K562 (cell line): Measurements from ENCODE around the gene PHLDA3. TPM values are rescaled to one million over a fixed set of nuclear protein-coding genes. Genes with fewer than 3 reads are reported as not detected.
A peak's percentile ranks its signal among the peaks of the same experiment; 100 is the strongest.

Experiments used
- ATF7 ChIP-seq: fragments of 450-650 bp; IDR thresholded peaks from 2 replicates; pipeline ENCODE4 v1.7.1; 2014; ENCODE audit warnings: mild to moderate bottlenecking, moderate library complexity
- BMI1 ChIP-seq: fragments of 150-350 bp; IDR thresholded peaks from 2 replicates; pipeline ENCODE4 v1.6.1; 2014; ENCODE audit warnings: low read length
- BRD4 ChIP-seq: fragments of 200-600 bp; sonication (generic); IDR thresholded peaks from 2 replicates; pipeline ENCODE4 v1.6.1; 2017; ENCODE audit warnings: inconsistent platforms
- NFE2 ChIP-seq: IDR thresholded peaks from 2 replicates; pipeline ENCODE4 v1.6.1; 2014; ENCODE audit warnings: antibody characterized with exemption, low read depth
- RAD21 ChIP-seq, 2 experiments: fragments of 250-450 bp in 1 of 2; fragments of 450-650 bp in 1 of 2; sonication (Bioruptor Pico) in 1 of 2; formaldehyde crosslinking in 1 of 2; IDR thresholded peaks in 1 of 2; conservative IDR thresholded peaks in 1 of 2; 2 replicates each; pipeline versions ENCODE4 v1.4.0 to v1.8.0; 2020 to 2022; ENCODE audit warnings: mild to moderate bottlenecking in 2 of 2, moderate library complexity in 1 of 2
- RCOR1 ChIP-seq, 2 experiments: IDR thresholded peaks; 2 replicates each; pipeline ENCODE4 v1.6.1; 2012; ENCODE audit warnings: low read depth in 2 of 2, low read length in 2 of 2, borderline replicate concordance in 1 of 2, improper control_type of control experiment in 1 of 2
- TCF3 ChIP-seq: sonication (generic); formaldehyde crosslinking; IDR thresholded peaks from 2 replicates; pipeline ENCODE4 v1.4.0; 2020; ENCODE audit warnings: mild to moderate bottlenecking, missing genetic modification reagents
- TEAD1 ChIP-seq, 2 experiments: fragments of 450-650 bp in 1 of 2; sonication (generic) in 1 of 2; formaldehyde crosslinking; IDR thresholded peaks; 2 replicates each; pipeline versions ENCODE4 v1.4.0 to v1.8.0; 2020 to 2022; ENCODE audit warnings: mild to moderate bottlenecking in 2 of 2, missing genetic modification reagents in 1 of 2
- TFAP4 ChIP-seq: sonication (generic); formaldehyde crosslinking; IDR thresholded peaks from 2 replicates; pipeline ENCODE4 v1.8.0; 2022; ENCODE audit warnings: missing genetic modification reagents, mild to moderate bottlenecking, moderate library complexity, borderline replicate concordance
- ZNF407 ChIP-seq: fragments of 450-650 bp; IDR thresholded peaks from 2 replicates; pipeline ENCODE4 v1.6.1; 2016; ENCODE audit warnings: low read depth
- ZNF57 ChIP-seq: fragments of 450-650 bp; formaldehyde crosslinking; IDR thresholded peaks from 2 replicates; pipeline ENCODE4 v1.4.0; 2020; ENCODE audit warnings: mild to moderate bottlenecking, moderate library complexity
- ZNF830 ChIP-seq: fragments of 250-450 bp; sonication (Bioruptor Pico); IDR thresholded peaks from 2 replicates; pipeline ENCODE4 v1.5.0; 2021; ENCODE audit warnings: mild to moderate bottlenecking
- polyA plus RNA-seq, 8 experiments: library from polyadenylated mRNA; depleted of rRNA in 4 of 8; stranded (reverse) in 5 of 8; unstranded in 3 of 8; fragments of >200 nt; fragmentation: Nextera tagmentation in 2 of 8; fragmentation: Illumina TruSeq in 1 of 8; extraction: Ambion mirVana in 2 of 8; extraction: Trizol in 1 of 8; gene quantifications; 2 replicates each; pipeline versions ENCODE4 v1.2.1 to v1.2.3, GENCODE V29; 2011 to 2014; ENCODE audit warnings: inconsistent platforms in 1 of 8, missing spikeins in 1 of 8
- total RNA-seq, 7 experiments: library from RNA; depleted of rRNA in 6 of 7; stranded (reverse); fragments of >200 nt in 6 of 7; fragmentation: Illumina TruSeq in 2 of 7; extraction: Trizol in 2 of 7; gene quantifications; 2 replicates each; pipeline versions ENCODE4 v1.2.1 to v1.2.3, GENCODE V29; 2011 to 2021; ENCODE audit warnings: low replicate concordance in 1 of 7
- TF ChIP-seq, protein P1 (sequence below): sonication (generic); formaldehyde crosslinking; IDR thresholded peaks from 2 replicates; pipeline ENCODE4 v1.8.1; 2023; ENCODE audit warnings: mild to moderate bottlenecking, missing genetic modification reagents
- TF ChIP-seq, protein P2 (sequence below): fragments of 200-800 bp; sonication (Bioruptor generic); IDR thresholded peaks from 2 replicates; pipeline ENCODE4 v1.6.1; 2017; ENCODE audit warnings: missing genetic modification characterization, missing compliant biosample characterization

The PHLDA3 gene
- total and polyA plus RNA-seq, 9 of the 15 experiments (the other 6 are each of a cell fraction or from before 2014, with no cell fraction given) = 0.11 to 0.27 TPM; not detected in 7

GRCh38 chr1:201456499-201457309 lies 12.3 kb downstream of the PHLDA3 start (continued):
- TF ChIP-seq ZNF407 (no peak), ZNF57 (CRISPR knock-in tag) (no peak), NFE2 (peak; percentile 44), ATF7 (peak; percentile 76; the same call in 1 of the 2 replicates), TCF3 (CRISPR knock-in tag) (peak; percentile 61; the same call in 1 of the 2 replicates), TFAP4 (CRISPR knock-in tag) (peak; percentile 27; the same call in 1 of the 2 replicates), RCOR1 (IDR thresholded peaks at IDR 0.05; ENCODE audit: borderline replicate concordance in 1 of 2, low read depth in 2 of 2, low read length in 2 of 2) (peak in 1 of 2 experiments; percentile 32; a peak in 1 of 4 replicates), BMI1 (no peak), TEAD1 (CRISPR knock-in tag; IDR thresholded peaks at IDR 0.05) (peak in 1 of 2 experiments; percentile 47; a peak in 1 of 4 replicates), RAD21 (CRISPR knock-in tag; conservative IDR thresholded peaks at IDR 0.05 in 1 of 2, IDR thresholded peaks at IDR 0.05 in 1 of 2) (peak in 1 of 2 experiments; percentile 28; a peak in 2 of 4 replicates), ZNF830 (no peak), BRD4 (0 out of 2 replicates have a peak, but pooled peaks have one; percentile 58)
- TF ChIP-seq, protein P1, sequence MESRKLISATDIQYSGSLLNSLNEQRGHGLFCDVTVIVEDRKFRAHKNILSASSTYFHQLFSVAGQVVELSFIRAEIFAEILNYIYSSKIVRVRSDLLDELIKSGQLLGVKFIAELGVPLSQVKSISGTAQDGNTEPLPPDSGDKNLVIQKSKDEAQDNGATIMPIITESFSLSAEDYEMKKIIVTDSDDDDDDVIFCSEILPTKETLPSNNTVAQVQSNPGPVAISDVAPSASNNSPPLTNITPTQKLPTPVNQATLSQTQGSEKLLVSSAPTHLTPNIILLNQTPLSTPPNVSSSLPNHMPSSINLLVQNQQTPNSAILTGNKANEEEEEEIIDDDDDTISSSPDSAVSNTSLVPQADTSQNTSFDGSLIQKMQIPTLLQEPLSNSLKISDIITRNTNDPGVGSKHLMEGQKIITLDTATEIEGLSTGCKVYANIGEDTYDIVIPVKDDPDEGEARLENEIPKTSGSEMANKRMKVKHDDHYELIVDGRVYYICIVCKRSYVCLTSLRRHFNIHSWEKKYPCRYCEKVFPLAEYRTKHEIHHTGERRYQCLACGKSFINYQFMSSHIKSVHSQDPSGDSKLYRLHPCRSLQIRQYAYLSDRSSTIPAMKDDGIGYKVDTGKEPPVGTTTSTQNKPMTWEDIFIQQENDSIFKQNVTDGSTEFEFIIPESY (CRISPR knock-in tag) = peak; percentile 78
- TF ChIP-seq, protein P2, sequence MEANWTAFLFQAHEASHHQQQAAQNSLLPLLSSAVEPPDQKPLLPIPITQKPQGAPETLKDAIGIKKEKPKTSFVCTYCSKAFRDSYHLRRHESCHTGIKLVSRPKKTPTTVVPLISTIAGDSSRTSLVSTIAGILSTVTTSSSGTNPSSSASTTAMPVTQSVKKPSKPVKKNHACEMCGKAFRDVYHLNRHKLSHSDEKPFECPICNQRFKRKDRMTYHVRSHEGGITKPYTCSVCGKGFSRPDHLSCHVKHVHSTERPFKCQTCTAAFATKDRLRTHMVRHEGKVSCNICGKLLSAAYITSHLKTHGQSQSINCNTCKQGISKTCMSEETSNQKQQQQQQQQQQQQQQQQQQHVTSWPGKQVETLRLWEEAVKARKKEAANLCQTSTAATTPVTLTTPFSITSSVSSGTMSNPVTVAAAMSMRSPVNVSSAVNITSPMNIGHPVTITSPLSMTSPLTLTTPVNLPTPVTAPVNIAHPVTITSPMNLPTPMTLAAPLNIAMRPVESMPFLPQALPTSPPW (CRISPR knock-in tag) = peak; percentile 28; the same call in 1 of the 2 replicates
